A549 (cell line): ENCODE data around the gene SARM1. TPM values are rescaled to one million over a fixed set of nuclear protein-coding genes. Genes with fewer than 3 reads are reported as not detected.
A peak's percentile ranks its signal among the peaks of the same experiment; 100 is the strongest.

Source experiments
- ATAC-seq, 2 experiments: fragments of 200-7000 bp in 1 of 2; fragments of >200 bp in 1 of 2; cut with Nextera tagmentation in 1 of 2; cut with Tn5 transposase in 1 of 2; 3 replicates each; pipeline versions ENCODE4 v1.8.0 to v1.9.1; 2018 to 2020; ENCODE audit warnings: mild to moderate bottlenecking in 1 of 2, moderate library complexity in 1 of 2
- CTCF ChIA-PET: fragments of 300-600 bp; sonication (Branson Sonifier 250); formaldehyde crosslinking; extraction: SDS; loops from one replicate; lab custom pipeline; 2021; ENCODE audit warnings: antibody characterized with exemption, inconsistent platforms; lab: Yijun Ruan, JAX
- POLR2A ChIA-PET: fragments of 350-600 bp; formaldehyde crosslinking; extraction: SDS; loops from one replicate; lab custom pipeline; 2021; ENCODE audit warnings: antibody characterized with exemption, inconsistent platforms; lab: Yijun Ruan, JAX
- DNase-seq, 2 experiments: peaks; one replicate each; pipeline versions ENCODE4 v3.0.0 to v3.0.0-alpha.2; 2011 to 2016; ENCODE audit warnings: low read depth in 1 of 2, low spot score in 1 of 2
- FAIRE-seq: peaks from 2 replicates; lab custom pipeline; 2011; peaks lifted over from hg19 to GRCh38; lab: Jason Lieb, UNC
- H3K27ac ChIP-seq, 2 experiments: fragments of >200 bp; sonication (Bioruptor Twin); formaldehyde crosslinking; 3 replicates each; pipeline ENCODE4 v1.5.1; 2016 to 2017
- H3K4me1 ChIP-seq: fragments of >200 bp; sonication (Bioruptor Twin); formaldehyde crosslinking; 3 replicates; pipeline ENCODE4 v1.6.1; 2016
- H3K4me2 ChIP-seq: fragments of >200 bp; sonication (Bioruptor Twin); formaldehyde crosslinking; 3 replicates; pipeline ENCODE4 v1.6.1; 2016
- H3K4me3 ChIP-seq: fragments of >200 bp; sonication (Bioruptor Twin); formaldehyde crosslinking; 3 replicates; pipeline ENCODE4 v1.5.1; 2016
- H3K9me3 ChIP-seq: fragments of >200 bp; sonication (Bioruptor Twin); formaldehyde crosslinking; 3 replicates; pipeline ENCODE4 v1.6.1; 2016
- CEBPB ChIP-seq, 2 experiments: fragments of >200 bp in 1 of 2; sonication (Bioruptor Twin) in 1 of 2; formaldehyde crosslinking in 1 of 2; IDR thresholded peaks; 2 replicates each; pipeline ENCODE4 v1.6.1; 2012 to 2016
- CHD2 ChIP-seq: fragments of 150-350 bp; IDR thresholded peaks from 2 replicates; pipeline ENCODE4 v1.6.1; 2014; ENCODE audit warnings: low read length; ENCODE audit not compliant: partially characterized antibody
- FOSL2 ChIP-seq, 2 experiments: fragments of 450-650 bp in 1 of 2; fragments of >200 bp in 1 of 2; sonication (Bioruptor Twin) in 1 of 2; formaldehyde crosslinking; IDR thresholded peaks; 2 replicates each; pipeline versions ENCODE4 v1.5.0 to v1.6.1; 2016 to 2020; ENCODE audit warnings: mild to moderate bottlenecking in 1 of 2, moderate library complexity in 1 of 2
- MAZ ChIP-seq: fragments of 150-350 bp; IDR thresholded peaks from 2 replicates; pipeline ENCODE4 v1.6.1; 2014; ENCODE audit warnings: antibody characterized with exemption, low read depth, low read length, borderline replicate concordance
- MYC ChIP-seq: IDR thresholded peaks from 2 replicates; pipeline ENCODE4 v1.6.1; 2012; ENCODE audit warnings: mild to moderate bottlenecking, inconsistent platforms, low read length, improper control_type of control experiment, borderline replicate concordance
- RARB ChIP-seq: fragments of 250-450 bp; sonication (Bioruptor Pico); IDR thresholded peaks from 2 replicates; pipeline ENCODE4 v1.8.0; 2021; ENCODE audit warnings: mild to moderate bottlenecking, moderate library complexity
- WGBS: methylation state at CpG from one replicate; pipeline ENCODE4 v1.1.6; 2017; ENCODE audit errors: missing lambda C conversion rate; 5-methylcytosine and 5-hydroxymethylcytosine counted together
- polyA plus RNA-seq, 4 experiments: library from polyadenylated mRNA; depleted of rRNA in 3 of 4; stranded (reverse); fragments of >200 nt; fragmentation: RNase III in 1 of 4; extraction: RNeasy Plus Mini Kit Qiagen cat#74134 plus additional on column Dnase treatment in 1 of 4; gene quantifications; 2 replicates in 3 of 4; 3 replicates in 1 of 4; pipeline ENCODE4 v1.2.3, GENCODE V29; 2011 to 2017
- TF ChIP-seq, protein P1 (sequence below): IDR thresholded peaks from 2 replicates; pipeline ENCODE4 v1.6.1; 2012
- TF ChIP-seq, protein P2 (sequence below): fragments of >200 bp; sonication (Bioruptor Twin); formaldehyde crosslinking; IDR thresholded peaks from 3 replicates; pipeline ENCODE4 v1.6.1; 2016
- TF ChIP-seq, protein P3 (sequence below): IDR thresholded peaks from 2 replicates; pipeline ENCODE4 v1.6.1; 2012; ENCODE audit warnings: low read depth, borderline replicate concordance
- TF ChIP-seq, protein P4 (sequence below): fragments of >200 bp; sonication (Bioruptor Twin); formaldehyde crosslinking; IDR thresholded peaks from 3 replicates; pipeline ENCODE4 v1.5.1; 2016
- TF ChIP-seq, protein P5 (sequence below): IDR thresholded peaks from 2 replicates; pipeline ENCODE4 v1.6.1; 2012

SARM1 gene
- polyA plus RNA-seq, 2 of the 4 experiments (the other 2 are of a cell fraction), result 4.0 to 6.9 TPM

DNA sequence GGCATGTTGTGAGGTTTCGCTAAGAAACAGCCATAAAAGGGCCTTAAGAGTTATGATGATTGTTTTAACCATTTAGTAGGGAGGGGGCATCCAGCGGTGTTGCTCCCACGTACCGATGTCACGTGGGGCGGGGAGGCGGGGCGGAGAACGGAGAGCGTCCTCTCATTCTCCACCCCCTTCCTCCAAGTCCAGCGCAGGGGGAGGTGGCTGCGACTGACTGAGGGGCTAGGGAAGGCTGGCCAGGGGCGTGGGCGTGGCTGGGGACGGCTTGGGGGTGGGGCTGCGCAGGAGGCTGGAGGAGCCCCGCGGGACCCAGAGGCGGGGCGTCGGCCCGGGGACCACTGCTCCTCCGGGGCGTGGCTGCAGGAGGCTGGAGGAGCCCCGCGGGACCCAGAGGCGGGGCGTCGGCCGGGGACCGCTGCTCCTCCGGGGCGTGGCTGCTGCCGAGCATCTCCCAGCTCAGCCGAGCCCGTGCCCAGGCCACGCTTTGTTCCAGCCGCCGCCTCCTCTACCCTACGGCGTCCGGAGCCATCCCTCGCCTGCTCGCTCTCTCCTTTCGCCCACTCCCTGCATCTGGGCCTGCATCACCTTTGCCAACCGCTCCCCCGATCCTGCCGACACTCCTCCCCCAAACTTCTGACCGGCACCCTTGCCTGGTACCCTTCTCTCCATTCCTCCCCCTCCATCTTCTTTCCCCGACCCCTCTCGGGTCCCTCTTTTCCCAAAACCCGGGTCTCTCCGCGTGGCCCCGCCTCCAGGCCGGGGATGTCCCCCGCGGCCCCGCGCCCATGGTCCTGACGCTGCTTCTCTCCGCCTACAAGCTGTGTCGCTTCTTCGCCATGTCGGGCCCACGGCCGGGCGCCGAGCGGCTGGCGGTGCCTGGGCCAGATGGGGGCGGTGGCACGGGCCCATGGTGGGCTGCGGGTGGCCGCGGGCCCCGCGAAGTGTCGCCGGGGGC, at the start of gene SARM1 (continued):
- TF ChIP-seq, protein P1, sequence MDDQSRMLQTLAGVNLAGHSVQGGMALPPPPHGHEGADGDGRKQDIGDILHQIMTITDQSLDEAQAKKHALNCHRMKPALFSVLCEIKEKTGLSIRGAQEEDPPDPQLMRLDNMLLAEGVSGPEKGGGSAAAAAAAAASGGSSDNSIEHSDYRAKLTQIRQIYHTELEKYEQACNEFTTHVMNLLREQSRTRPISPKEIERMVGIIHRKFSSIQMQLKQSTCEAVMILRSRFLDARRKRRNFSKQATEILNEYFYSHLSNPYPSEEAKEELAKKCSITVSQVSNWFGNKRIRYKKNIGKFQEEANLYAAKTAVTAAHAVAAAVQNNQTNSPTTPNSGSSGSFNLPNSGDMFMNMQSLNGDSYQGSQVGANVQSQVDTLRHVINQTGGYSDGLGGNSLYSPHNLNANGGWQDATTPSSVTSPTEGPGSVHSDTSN, result no peak; the same call in 1 of the 2 replicates
- TF ChIP-seq, protein P2, sequence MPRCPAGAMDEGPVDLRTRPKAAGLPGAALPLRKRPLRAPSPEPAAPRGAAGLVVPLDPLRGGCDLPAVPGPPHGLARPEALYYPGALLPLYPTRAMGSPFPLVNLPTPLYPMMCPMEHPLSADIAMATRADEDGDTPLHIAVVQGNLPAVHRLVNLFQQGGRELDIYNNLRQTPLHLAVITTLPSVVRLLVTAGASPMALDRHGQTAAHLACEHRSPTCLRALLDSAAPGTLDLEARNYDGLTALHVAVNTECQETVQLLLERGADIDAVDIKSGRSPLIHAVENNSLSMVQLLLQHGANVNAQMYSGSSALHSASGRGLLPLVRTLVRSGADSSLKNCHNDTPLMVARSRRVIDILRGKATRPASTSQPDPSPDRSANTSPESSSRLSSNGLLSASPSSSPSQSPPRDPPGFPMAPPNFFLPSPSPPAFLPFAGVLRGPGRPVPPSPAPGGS, result no peak; the same call in 2 of the 3 replicates
- no peak for TF ChIP-seq CHD2
- TF ChIP-seq MYC, result no peak
- TF ChIP-seq, protein P3, sequence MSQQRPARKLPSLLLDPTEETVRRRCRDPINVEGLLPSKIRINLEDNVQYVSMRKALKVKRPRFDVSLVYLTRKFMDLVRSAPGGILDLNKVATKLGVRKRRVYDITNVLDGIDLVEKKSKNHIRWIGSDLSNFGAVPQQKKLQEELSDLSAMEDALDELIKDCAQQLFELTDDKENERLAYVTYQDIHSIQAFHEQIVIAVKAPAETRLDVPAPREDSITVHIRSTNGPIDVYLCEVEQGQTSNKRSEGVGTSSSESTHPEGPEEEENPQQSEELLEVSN, result no peak
- 0 out of 2 replicates have a peak, but pooled peaks have one; percentile 26 for TF ChIP-seq MAZ

DNA sequence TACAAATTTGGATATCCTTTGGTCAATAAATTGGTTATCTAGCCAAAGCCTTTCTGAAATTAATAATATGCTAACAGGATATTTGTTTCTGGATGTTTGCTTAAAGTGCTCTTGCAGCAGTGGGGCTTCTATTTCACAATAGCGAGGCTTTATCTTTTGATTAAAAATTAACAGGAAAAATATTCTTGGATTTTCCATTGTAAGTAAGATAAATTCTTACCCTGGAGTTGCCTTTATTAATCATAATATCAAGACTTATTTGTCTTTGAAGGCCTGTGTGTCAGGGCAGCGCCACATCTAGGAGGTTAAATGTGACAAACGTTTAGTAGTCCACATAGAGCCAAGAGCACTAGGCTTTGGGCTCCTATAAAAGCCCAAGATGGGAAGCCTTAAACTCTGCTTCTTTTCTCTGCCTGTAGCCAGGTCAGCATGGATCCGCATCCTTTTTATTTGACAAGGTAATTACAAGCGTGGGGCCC, 47.2 kb upstream of the SARM1 start:
- DNase-seq (peak in 1 of 2 experiments; percentile 32), ATAC-seq (peak in 1 of 2 experiments; percentile 31; a peak in 2 of 6 replicates), FAIRE-seq (no peak)
- ChIA-PET POLR2A (interaction anchor here (1.4 kb wide), 1 partner anchor 11 kb away, joined by 5 read pairs; the partner anchor contains the start of genes IFT20 and TNFAIP1), CTCF (interaction anchor here (1.5 to 3.7 kb wide), 5 partner anchors 10 to 92 kb away, joined by 3 to 27 read pairs (median 12); no protein-coding TSS in a partner anchor)
- Histone ChIP-seq H3K9me3 (no peaks in the 10 kb centered on the region), H3K4me1 (peaks cover 56% of the 10 kb centered on the region), H3K27ac (peak overlapping the region; percentile 62 to 85), H3K4me3 (no peak overlapping the region), H3K4me2 (peak overlapping the region; percentile 64)
- TF ChIP-seq, protein P4, sequence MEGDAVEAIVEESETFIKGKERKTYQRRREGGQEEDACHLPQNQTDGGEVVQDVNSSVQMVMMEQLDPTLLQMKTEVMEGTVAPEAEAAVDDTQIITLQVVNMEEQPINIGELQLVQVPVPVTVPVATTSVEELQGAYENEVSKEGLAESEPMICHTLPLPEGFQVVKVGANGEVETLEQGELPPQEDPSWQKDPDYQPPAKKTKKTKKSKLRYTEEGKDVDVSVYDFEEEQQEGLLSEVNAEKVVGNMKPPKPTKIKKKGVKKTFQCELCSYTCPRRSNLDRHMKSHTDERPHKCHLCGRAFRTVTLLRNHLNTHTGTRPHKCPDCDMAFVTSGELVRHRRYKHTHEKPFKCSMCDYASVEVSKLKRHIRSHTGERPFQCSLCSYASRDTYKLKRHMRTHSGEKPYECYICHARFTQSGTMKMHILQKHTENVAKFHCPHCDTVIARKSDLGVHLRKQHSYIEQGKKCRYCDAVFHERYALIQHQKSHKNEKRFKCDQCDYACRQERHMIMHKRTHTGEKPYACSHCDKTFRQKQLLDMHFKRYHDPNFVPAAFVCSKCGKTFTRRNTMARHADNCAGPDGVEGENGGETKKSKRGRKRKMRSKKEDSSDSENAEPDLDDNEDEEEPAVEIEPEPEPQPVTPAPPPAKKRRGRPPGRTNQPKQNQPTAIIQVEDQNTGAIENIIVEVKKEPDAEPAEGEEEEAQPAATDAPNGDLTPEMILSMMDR, result no peak
- TF ChIP-seq CEBPB (IDR thresholded peaks at IDR 0.05), result peak; percentile 91
- WGBS, result 16% methylated on average over 5 of the region's 5 CpGs

DNA sequence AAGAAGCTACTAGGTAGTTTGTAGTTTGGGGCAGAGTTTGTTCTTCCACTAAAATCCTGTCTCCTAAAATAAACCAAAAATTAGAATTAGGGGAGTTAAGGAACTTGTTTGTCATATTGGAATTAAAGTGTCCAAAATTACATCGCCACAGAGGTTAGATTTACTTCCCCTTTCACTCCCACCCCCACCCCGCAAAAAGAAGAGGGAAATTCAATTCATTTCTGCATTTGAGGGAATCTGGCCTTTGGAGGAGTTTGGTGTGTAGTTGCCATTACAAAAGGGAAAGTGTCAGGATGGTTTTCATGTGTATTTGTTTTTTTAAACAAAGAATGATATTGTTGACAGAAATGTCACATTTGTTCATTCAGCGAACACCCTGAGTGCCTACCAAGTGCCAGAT, 46.7 kb upstream of the SARM1 start:
- DNase-seq, result no peak
- Histone ChIP-seq H3K27ac (peak overlapping the region; percentile 62 to 85), H3K9me3 (no peaks in the 10 kb centered on the region), H3K4me1 (peaks cover 55% of the 10 kb centered on the region), H3K4me3 (no peak overlapping the region), H3K4me2 (peak overlapping the region; percentile 64)
- ChIA-PET POLR2A (interaction anchor here (1.4 kb wide), 1 partner anchor 11 kb away, joined by 5 read pairs; the partner anchor contains the start of genes IFT20 and TNFAIP1), CTCF (interaction anchor here (2.1 to 2.6 kb wide), 3 partner anchors 11 to 91 kb away, joined by 6 to 17 read pairs (median 12); no protein-coding TSS in a partner anchor)
- TF ChIP-seq FOSL2 (IDR thresholded peaks at IDR 0.05) (no peak), FOSL2 (CRISPR knock-in tag; IDR thresholded peaks at IDR 0.05) (no peak), MYC (no peak), RARB (CRISPR knock-in tag) (no peak)
- TF ChIP-seq, protein P5, sequence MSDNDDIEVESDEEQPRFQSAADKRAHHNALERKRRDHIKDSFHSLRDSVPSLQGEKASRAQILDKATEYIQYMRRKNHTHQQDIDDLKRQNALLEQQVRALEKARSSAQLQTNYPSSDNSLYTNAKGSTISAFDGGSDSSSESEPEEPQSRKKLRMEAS, result no peak
- no peak for ATAC-seq
- WGBS, result 89% methylated on average over 3 of the region's 3 CpGs
- no peak for FAIRE-seq
